Measurements from ENCODE around the gene TBCEL. TPM values are rescaled to one million over a fixed set of nuclear protein-coding genes. Genes with fewer than 3 reads are reported as not detected.

TBCEL gene
- total RNA-seq, 1 experiment from 2014 or later, result 23.6 TPM

- Histone ChIP-seq H3K27me3 (replicated peaks; ENCODE audit: control insufficient read depth, insufficient read depth, low read length) (no peaks in the 10 kb centered on the region), H3K9me3 (no peaks in the 10 kb centered on the region), H3K36me3 (ENCODE audit: control insufficient read depth, insufficient read depth, low read length) (no peaks in the 10 kb centered on the region), H3K4me1 (peaks cover 7% of the 10 kb centered on the region), H3K4me3 (ENCODE audit: low read depth, low read length) (no peak overlapping the region)
- DNase-seq, result no peak
- intact Hi-C loops (cut with micrococcal nuclease; ENCODE audit: unreplicated experiment), result no loop called here
- Mint-ChIP-seq H3K4me1 (ENCODE audit: low read depth, unreplicated experiment) (peaks cover 18% of the 10 kb centered on the region), H3K4me3 (ENCODE audit: unreplicated experiment) (no peak overlapping the region), H3K36me3 (ENCODE audit: insufficient read depth, unreplicated experiment) (no peaks in the 10 kb centered on the region), H3K9me3 (ENCODE audit: unreplicated experiment) (no peaks in the 10 kb centered on the region), H3K27me3 (ENCODE audit: insufficient read depth, unreplicated experiment) (no peaks in the 10 kb centered on the region), H3K27ac (ENCODE audit: unreplicated experiment) (no peak overlapping the region)
- CTCF ChIA-PET, result no interaction called here
- BruUV-seq (replicated peaks), result no TSS peak
- POLR2A ChIA-PET, result no interaction called here
- TF ChIP-seq CTCF (IDR thresholded peaks at IDR 0.05; ENCODE audit: insufficient read depth in 1 of 2, low read depth in 1 of 2, low read length in 1 of 2, severe bottlenecking in 1 of 2, unreplicated experiment in 1 of 2), result no peak
These were observed 67.7 kb downstream of the TBCEL start for GRCh38 chr11:121091492-121092152.

GRCh38 chr11:121095561-121095960, 71.7 kb downstream of the TBCEL start:
- Histone ChIP-seq H3K36me3 (ENCODE audit: control insufficient read depth, insufficient read depth, low read length) (no peaks in the 10 kb centered on the region), H3K4me3 (ENCODE audit: low read depth, low read length) (no peak overlapping the region), H3K4me1 (no peaks in the 10 kb centered on the region), H3K9me3 (no peaks in the 10 kb centered on the region), H3K27me3 (replicated peaks; ENCODE audit: control insufficient read depth, insufficient read depth, low read length) (no peaks in the 10 kb centered on the region)
- intact Hi-C loops (cut with micrococcal nuclease; ENCODE audit: unreplicated experiment), result no loop called here
- CTCF ChIA-PET, result no interaction called here
- no TSS peak for BruUV-seq (replicated peaks)
- TF ChIP-seq CTCF (IDR thresholded peaks at IDR 0.05; ENCODE audit: insufficient read depth in 1 of 2, low read depth in 1 of 2, low read length in 1 of 2, severe bottlenecking in 1 of 2, unreplicated experiment in 1 of 2), result no peak
- POLR2A ChIA-PET, result no interaction called here
- Mint-ChIP-seq H3K4me1 (ENCODE audit: low read depth, unreplicated experiment) (no peaks in the 10 kb centered on the region), H3K36me3 (ENCODE audit: insufficient read depth, unreplicated experiment) (no peaks in the 10 kb centered on the region), H3K27me3 (ENCODE audit: insufficient read depth, unreplicated experiment) (no peaks in the 10 kb centered on the region), H3K4me3 (ENCODE audit: unreplicated experiment) (no peak overlapping the region), H3K27ac (ENCODE audit: unreplicated experiment) (no peak overlapping the region), H3K9me3 (ENCODE audit: unreplicated experiment) (no peaks in the 10 kb centered on the region)
- DNase-seq, result no peak

- ChIA-PET POLR2A (no interaction called here), CTCF (no interaction called here)
- Mint-ChIP-seq H3K36me3 (ENCODE audit: insufficient read depth, unreplicated experiment) (no peaks in the 10 kb centered on the region), H3K4me1 (ENCODE audit: low read depth, unreplicated experiment) (peaks cover 8% of the 10 kb centered on the region), H3K27me3 (ENCODE audit: insufficient read depth, unreplicated experiment) (peaks cover 3% of the 10 kb centered on the region), H3K27ac (ENCODE audit: unreplicated experiment) (no peak overlapping the region), H3K9me3 (ENCODE audit: unreplicated experiment) (no peaks in the 10 kb centered on the region), H3K4me3 (ENCODE audit: unreplicated experiment) (no peak overlapping the region)
- no peak for TF ChIP-seq CTCF (IDR thresholded peaks at IDR 0.05; ENCODE audit: insufficient read depth in 1 of 2, low read depth in 1 of 2, low read length in 1 of 2, severe bottlenecking in 1 of 2, unreplicated experiment in 1 of 2)
- Histone ChIP-seq H3K4me1 (no peaks in the 10 kb centered on the region), H3K4me3 (ENCODE audit: low read depth, low read length) (no peak overlapping the region), H3K27me3 (replicated peaks; ENCODE audit: control insufficient read depth, insufficient read depth, low read length) (no peaks in the 10 kb centered on the region), H3K36me3 (ENCODE audit: control insufficient read depth, insufficient read depth, low read length) (no peaks in the 10 kb centered on the region), H3K9me3 (no peaks in the 10 kb centered on the region)
- BruUV-seq (replicated peaks), result no TSS peak
- intact Hi-C loops (cut with micrococcal nuclease; ENCODE audit: unreplicated experiment), result no loop called here
- no peak for DNase-seq
These were observed 75.5 kb downstream of the TBCEL start for GRCh38 chr11:121099364-121099763.

Data from Caco-2 (cell line).